GM23338 (cell line): ENCODE results near the gene KIFC3. TPM values are rescaled to one million over a fixed set of nuclear protein-coding genes. Genes with fewer than 3 reads are reported as not detected.

Experiments used
- ATAC-seq: fragments of 200-7000 bp; cut with Tn5 transposase; 3 replicates; pipeline ENCODE4 v1.9.1; 2020
- DNase-seq: peaks from one replicate; pipeline ENCODE4 v3.0.0-alpha.2; 2015; ENCODE audit warnings: low spot score
- H2AFZ ChIP-seq: fragments of 200-600 bp; sonication (generic); 2 replicates; pipeline ENCODE4 v1.8.0; 2016; ENCODE audit warnings: antibody characterized with exemption, mild to moderate bottlenecking, moderate library complexity
- H3F3A ChIP-seq: fragments of 200-600 bp; sonication (generic); replicated peaks from 2 replicates; pipeline ENCODE4 v1.8.0; 2017; ENCODE audit warnings: antibody characterized with exemption, mixed run types, low read depth
- H3K27ac ChIP-seq: fragments of 200-600 bp; sonication (generic); 2 replicates; pipeline ENCODE4 v1.6.1; 2016; ENCODE audit warnings: low read depth
- H3K27me3 ChIP-seq: fragments of 200-600 bp; sonication (generic); 2 replicates; pipeline ENCODE4 v1.8.0; 2016; ENCODE audit warnings: mild to moderate bottlenecking, mixed run types, moderate library complexity; ENCODE audit not compliant: insufficient read depth
- H3K36me3 ChIP-seq: fragments of 200-600 bp; sonication (generic); 2 replicates; pipeline ENCODE4 v1.8.0; 2016; ENCODE audit warnings: mild to moderate bottlenecking; ENCODE audit not compliant: insufficient read depth
- H3K4me1 ChIP-seq: fragments of 200-600 bp; sonication (generic); 2 replicates; pipeline ENCODE4 v1.8.0; 2016; ENCODE audit warnings: mild to moderate bottlenecking, moderate library complexity; ENCODE audit not compliant: insufficient read depth
- H3K4me2 ChIP-seq: fragments of 200-600 bp; sonication (generic); 2 replicates; pipeline ENCODE4 v1.7.1; 2017; ENCODE audit warnings: mixed run types
- H3K4me3 ChIP-seq: fragments of 200-600 bp; sonication (generic); 2 replicates; pipeline ENCODE4 v1.6.1; 2016; ENCODE audit warnings: mixed run types
- H3K79me2 ChIP-seq: fragments of 200-600 bp; sonication (generic); replicated peaks from 2 replicates; pipeline ENCODE4 v1.8.0; 2017; ENCODE audit warnings: mild to moderate bottlenecking; ENCODE audit not compliant: insufficient read depth
- H3K9me2 ChIP-seq: fragments of 200-600 bp; sonication (generic); 2 replicates; pipeline ENCODE4 v1.8.0; 2017; ENCODE audit not compliant: insufficient read depth
- H4K20me1 ChIP-seq: fragments of 200-600 bp; sonication (generic); replicated peaks from 2 replicates; pipeline ENCODE4 v1.8.0; 2017; ENCODE audit warnings: mild to moderate bottlenecking; ENCODE audit not compliant: insufficient read depth
- H3K27ac Mint-ChIP-seq: 2 replicates; pipeline ENCODE4 v1.8.0; 2020; ENCODE audit warnings: inconsistent platforms, mild to moderate bottlenecking, moderate library complexity, mixed read lengths
- H3K27me3 Mint-ChIP-seq: 3 replicates; pipeline ENCODE4 v1.8.0; 2022; ENCODE audit warnings: low read depth, mild to moderate bottlenecking, moderate library complexity, mixed read lengths, inconsistent platforms; ENCODE audit not compliant: insufficient read depth, poor library complexity
- H3K36me3 Mint-ChIP-seq: 3 replicates; pipeline ENCODE4 v1.8.0; 2021; ENCODE audit warnings: low read depth, mild to moderate bottlenecking, inconsistent platforms, moderate library complexity, mixed read lengths
- H3K4me1 Mint-ChIP-seq: 3 replicates; pipeline ENCODE4 v1.8.0; 2020; ENCODE audit warnings: mild to moderate bottlenecking, inconsistent platforms, mixed read lengths
- H3K4me3 Mint-ChIP-seq: 3 replicates; pipeline ENCODE4 v1.8.0; 2021; ENCODE audit warnings: moderate library complexity, mild to moderate bottlenecking, inconsistent platforms, mixed read lengths
- H3K9me3 Mint-ChIP-seq: 3 replicates; pipeline ENCODE4 v1.8.0; 2020; ENCODE audit warnings: moderate library complexity, mild to moderate bottlenecking, inconsistent platforms, mixed read lengths
- JUNB ChIP-seq: IDR thresholded peaks from one replicate; pipeline ENCODE4 v1.6.1; 2016; ENCODE audit warnings: antibody characterized with exemption; ENCODE audit not compliant: unreplicated experiment
- polyA plus RNA-seq: library from polyadenylated mRNA; unstranded; fragments of >200 nt; fragmentation: Nextera tagmentation; extraction: Ambion mirVana; gene quantifications from 2 replicates; pipeline ENCODE4 v1.2.1, GENCODE V29; 2016
- total RNA-seq: library from RNA; depleted of rRNA; stranded (reverse); fragments of >200 nt; shearing (Covaris generic); gene quantifications from 2 replicates; pipeline ENCODE4 v1.2.3, GENCODE V29; 2014
- TF ChIP-seq, protein P1 (sequence below): fragments of 250-450 bp; sonication (Bioruptor Pico); IDR thresholded peaks from 2 replicates; pipeline ENCODE4 v1.5.0; 2020; ENCODE audit warnings: mild to moderate bottlenecking, moderate library complexity
- TF ChIP-seq, protein P2 (sequence below), 2 experiments: fragments of 200-600 bp in 1 of 2; sonication (generic) in 1 of 2; conservative IDR thresholded peaks; 2 replicates each; pipeline versions ENCODE4 v1.5.1 to v1.6.1; 2016 to 2017; ENCODE audit warnings: antibody characterized with exemption in 2 of 2, low read depth in 2 of 2, mild to moderate bottlenecking in 2 of 2, moderate library complexity in 1 of 2

KIFC3 gene
- total and polyA plus RNA-seq, 2 experiments from 2014 or later: 4.4 to 12.5 TPM

DNA sequence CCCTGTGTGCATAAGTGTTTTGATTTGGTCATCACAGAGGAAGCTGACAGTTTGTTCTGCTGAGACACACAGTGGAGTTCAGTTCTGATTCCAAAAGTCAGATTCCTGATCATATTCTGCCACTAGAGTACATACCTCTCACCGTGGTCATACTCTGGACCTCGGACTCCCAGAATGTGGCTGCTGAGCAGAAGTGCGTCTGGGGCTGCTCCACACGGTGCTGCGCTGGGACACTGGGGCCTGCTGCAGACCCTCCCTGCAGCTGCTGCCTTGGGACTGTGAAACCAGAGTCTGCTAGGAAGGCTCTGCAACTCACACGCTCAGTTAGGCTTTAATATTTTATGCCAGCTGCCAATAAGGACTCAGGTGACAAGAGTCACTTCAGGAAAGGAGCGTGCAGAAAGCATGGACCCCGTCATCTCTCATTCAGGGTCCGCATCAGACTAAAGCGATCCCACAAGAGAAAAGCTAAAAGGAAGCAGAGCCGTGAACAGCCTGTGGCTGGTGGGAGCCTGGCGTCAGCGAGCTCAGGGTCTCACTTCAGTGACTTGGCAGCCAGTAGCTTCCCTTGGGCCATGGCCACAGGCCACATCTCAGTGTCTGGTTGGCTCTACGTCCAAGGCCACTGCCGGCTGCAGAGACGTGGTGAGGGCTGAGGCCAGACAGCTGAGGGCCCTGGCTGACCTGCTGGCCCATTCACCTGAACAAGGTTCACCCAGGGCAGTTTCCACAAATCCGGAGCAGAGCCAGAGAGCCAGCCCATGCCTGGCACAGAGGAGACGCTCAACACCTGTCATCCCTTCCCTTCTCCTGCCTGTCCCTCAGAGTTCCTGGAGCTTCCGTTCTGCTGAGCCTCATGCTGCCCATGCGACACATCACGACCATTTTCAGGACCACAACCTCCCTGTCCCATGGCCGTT, 24.7 kb upstream of the KIFC3 start (continued):
- TF ChIP-seq, protein P1, sequence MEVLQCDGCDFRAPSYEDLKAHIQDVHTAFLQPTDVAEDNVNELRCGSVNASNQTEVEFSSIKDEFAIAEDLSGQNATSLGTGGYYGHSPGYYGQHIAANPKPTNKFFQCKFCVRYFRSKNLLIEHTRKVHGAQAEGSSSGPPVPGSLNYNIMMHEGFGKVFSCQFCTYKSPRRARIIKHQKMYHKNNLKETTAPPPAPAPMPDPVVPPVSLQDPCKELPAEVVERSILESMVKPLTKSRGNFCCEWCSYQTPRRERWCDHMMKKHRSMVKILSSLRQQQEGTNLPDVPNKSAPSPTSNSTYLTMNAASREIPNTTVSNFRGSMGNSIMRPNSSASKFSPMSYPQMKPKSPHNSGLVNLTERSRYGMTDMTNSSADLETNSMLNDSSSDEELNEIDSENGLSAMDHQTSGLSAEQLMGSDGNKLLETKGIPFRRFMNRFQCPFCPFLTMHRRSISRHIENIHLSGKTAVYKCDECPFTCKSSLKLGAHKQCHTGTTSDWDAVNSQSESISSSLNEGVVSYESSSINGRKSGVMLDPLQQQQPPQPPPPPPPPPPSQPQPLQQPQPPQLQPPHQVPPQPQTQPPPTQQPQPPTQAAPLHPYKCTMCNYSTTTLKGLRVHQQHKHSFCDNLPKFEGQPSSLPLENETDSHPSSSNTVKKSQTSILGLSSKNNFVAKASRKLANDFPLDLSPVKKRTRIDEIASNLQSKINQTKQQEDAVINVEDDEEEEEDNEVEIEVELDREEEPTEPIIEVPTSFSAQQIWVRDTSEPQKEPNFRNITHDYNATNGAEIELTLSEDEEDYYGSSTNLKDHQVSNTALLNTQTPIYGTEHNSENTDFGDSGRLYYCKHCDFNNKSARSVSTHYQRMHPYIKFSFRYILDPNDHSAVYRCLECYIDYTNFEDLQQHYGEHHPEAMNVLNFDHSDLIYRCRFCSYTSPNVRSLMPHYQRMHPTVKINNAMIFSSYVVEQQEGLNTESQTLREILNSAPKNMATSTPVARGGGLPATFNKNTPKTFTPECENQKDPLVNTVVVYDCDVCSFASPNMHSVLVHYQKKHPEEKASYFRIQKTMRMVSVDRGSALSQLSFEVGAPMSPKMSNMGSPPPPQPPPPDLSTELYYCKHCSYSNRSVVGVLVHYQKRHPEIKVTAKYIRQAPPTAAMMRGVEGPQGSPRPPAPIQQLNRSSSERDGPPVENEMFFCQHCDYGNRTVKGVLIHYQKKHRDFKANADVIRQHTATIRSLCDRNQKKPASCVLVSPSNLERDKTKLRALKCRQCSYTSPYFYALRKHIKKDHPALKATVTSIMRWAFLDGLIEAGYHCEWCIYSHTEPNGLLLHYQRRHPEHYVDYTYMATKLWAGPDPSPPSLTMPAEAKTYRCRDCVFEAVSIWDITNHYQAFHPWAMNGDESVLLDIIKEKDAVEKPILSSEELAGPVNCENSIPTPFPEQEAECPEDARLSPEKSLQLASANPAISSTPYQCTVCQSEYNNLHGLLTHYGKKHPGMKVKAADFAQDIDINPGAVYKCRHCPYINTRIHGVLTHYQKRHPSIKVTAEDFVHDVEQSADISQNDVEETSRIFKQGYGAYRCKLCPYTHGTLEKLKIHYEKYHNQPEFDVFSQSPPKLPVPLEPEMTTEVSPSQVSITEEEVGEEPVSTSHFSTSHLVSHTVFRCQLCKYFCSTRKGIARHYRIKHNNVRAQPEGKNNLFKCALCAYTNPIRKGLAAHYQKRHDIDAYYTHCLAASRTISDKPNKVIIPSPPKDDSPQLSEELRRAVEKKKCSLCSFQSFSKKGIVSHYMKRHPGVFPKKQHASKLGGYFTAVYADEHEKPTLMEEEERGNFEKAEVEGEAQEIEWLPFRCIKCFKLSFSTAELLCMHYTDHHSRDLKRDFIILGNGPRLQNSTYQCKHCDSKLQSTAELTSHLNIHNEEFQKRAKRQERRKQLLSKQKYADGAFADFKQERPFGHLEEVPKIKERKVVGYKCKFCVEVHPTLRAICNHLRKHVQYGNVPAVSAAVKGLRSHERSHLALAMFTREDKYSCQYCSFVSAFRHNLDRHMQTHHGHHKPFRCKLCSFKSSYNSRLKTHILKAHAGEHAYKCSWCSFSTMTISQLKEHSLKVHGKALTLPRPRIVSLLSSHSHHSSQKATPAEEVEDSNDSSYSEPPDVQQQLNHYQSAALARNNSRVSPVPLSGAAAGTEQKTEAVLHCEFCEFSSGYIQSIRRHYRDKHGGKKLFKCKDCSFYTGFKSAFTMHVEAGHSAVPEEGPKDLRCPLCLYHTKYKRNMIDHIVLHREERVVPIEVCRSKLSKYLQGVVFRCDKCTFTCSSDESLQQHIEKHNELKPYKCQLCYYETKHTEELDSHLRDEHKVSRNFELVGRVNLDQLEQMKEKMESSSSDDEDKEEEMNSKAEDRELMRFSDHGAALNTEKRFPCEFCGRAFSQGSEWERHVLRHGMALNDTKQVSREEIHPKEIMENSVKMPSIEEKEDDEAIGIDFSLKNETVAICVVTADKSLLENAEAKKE: no peak
- TF ChIP-seq, protein P2, sequence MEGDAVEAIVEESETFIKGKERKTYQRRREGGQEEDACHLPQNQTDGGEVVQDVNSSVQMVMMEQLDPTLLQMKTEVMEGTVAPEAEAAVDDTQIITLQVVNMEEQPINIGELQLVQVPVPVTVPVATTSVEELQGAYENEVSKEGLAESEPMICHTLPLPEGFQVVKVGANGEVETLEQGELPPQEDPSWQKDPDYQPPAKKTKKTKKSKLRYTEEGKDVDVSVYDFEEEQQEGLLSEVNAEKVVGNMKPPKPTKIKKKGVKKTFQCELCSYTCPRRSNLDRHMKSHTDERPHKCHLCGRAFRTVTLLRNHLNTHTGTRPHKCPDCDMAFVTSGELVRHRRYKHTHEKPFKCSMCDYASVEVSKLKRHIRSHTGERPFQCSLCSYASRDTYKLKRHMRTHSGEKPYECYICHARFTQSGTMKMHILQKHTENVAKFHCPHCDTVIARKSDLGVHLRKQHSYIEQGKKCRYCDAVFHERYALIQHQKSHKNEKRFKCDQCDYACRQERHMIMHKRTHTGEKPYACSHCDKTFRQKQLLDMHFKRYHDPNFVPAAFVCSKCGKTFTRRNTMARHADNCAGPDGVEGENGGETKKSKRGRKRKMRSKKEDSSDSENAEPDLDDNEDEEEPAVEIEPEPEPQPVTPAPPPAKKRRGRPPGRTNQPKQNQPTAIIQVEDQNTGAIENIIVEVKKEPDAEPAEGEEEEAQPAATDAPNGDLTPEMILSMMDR (conservative IDR thresholded peaks at IDR 0.05; ENCODE audit: low read depth in 2 of 2): no peak

DNA sequence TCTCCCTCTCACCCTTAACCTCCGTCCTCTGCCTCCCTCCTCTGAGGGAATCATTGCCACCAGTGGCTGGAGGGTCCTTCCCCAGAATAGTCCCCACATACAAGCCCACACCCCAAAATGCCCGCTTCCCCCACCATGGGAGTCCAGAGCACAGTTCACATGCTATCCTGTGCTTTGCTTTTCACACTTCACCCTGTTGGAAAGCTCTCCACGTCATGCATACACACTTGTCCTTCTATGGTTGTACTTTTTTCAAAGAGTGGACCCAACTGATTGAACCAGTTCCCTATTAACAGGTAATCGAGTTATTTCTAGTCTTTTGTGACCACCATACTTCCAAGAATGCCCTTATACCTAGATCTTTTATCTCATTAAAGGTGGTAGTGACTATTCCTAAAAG, 23.8 kb upstream of the KIFC3 start:
- H3K36me3 ChIP-seq: no peaks in the 10 kb centered on the region
- ATAC-seq: no peak
- Mint-ChIP-seq H3K4me3 (no peak overlapping the region), H3K27me3 (peaks cover 11% of the 10 kb centered on the region), H3K4me1 (peaks cover 10% of the 10 kb centered on the region; the same call in 2 of the 3 replicates), H3K9me3 (no peaks in the 10 kb centered on the region), H3K36me3 (no peaks in the 10 kb centered on the region), H3K27ac (no peak overlapping the region)
- DNase-seq: no peak
- no peak for TF ChIP-seq JUNB
- no peaks in the 10 kb centered on the region for H3F3A ChIP-seq
- H3K9me2 ChIP-seq: no peaks in the 10 kb centered on the region
- H2AFZ ChIP-seq: no peak overlapping the region
- H3K4me3 ChIP-seq: no peak overlapping the region
- H3K4me2 ChIP-seq: no peak overlapping the region
- H4K20me1 ChIP-seq: no peaks in the 10 kb centered on the region
- H3K79me2 ChIP-seq: no peaks in the 10 kb centered on the region
- no peaks in the 10 kb centered on the region for H3K4me1 ChIP-seq
- no peaks in the 10 kb centered on the region for H3K27me3 ChIP-seq
- H3K27ac ChIP-seq: no peak overlapping the region
